MCF 10A (cell line): Measurements from ENCODE around the gene AKAP7. TPM values are rescaled to one million over a fixed set of nuclear protein-coding genes. Genes with fewer than 3 reads are reported as not detected.

Source experiments
- BruUV-seq: library from RNA; stranded (reverse); fragments of 400-500 nt; replicated peaks from 2 replicates; lab custom pipeline; 2021; lab: Mats Ljungman, UMichigan
- CTCF ChIA-PET: fragments of 300-600 bp; sonication (Branson Sonifier 250); formaldehyde crosslinking; extraction: SDS; loops from one replicate; lab custom pipeline; 2021; ENCODE audit warnings: antibody characterized with exemption, inconsistent platforms; lab: Yijun Ruan, JAX
- POLR2A ChIA-PET: fragments of 300-600, 350-650 bp; sonication (Branson Sonifier 250); formaldehyde crosslinking; extraction: SDS; loops from one replicate; lab custom pipeline; 2020; ENCODE audit warnings: antibody characterized with exemption, inconsistent platforms; lab: Yijun Ruan, JAX
- DNase-seq: peaks from one replicate; pipeline ENCODE4 v3.0.0-alpha.2; 2018; ENCODE audit not compliant: unreplicated experiment
- H3K27ac Mint-ChIP-seq: one replicate; pipeline ENCODE4 v1.8.0; 2022; ENCODE audit warnings: mild to moderate bottlenecking, low read depth, mixed read lengths; ENCODE audit not compliant: unreplicated experiment
- H3K27me3 Mint-ChIP-seq: one replicate; pipeline ENCODE4 v1.8.0; 2022; ENCODE audit warnings: mixed read lengths; ENCODE audit not compliant: insufficient read depth, unreplicated experiment
- H3K36me3 Mint-ChIP-seq: one replicate; pipeline ENCODE4 v1.8.0; 2022; ENCODE audit warnings: mild to moderate bottlenecking, moderate library complexity, mixed read lengths; ENCODE audit not compliant: insufficient read depth, unreplicated experiment
- H3K4me1 Mint-ChIP-seq: one replicate; pipeline ENCODE4 v1.8.0; 2022; ENCODE audit warnings: mixed read lengths; ENCODE audit not compliant: insufficient read depth, unreplicated experiment
- H3K4me3 Mint-ChIP-seq: one replicate; pipeline ENCODE4 v1.8.0; 2022; ENCODE audit warnings: mild to moderate bottlenecking, moderate library complexity, mixed read lengths; ENCODE audit not compliant: unreplicated experiment
- H3K9me3 Mint-ChIP-seq: one replicate; pipeline ENCODE4 v1.8.0; 2022; ENCODE audit warnings: mixed read lengths; ENCODE audit not compliant: unreplicated experiment
- CTCF ChIP-seq: fragments of 200-600 bp; IDR thresholded peaks from one replicate; pipeline ENCODE4 v1.8.0; 2022; ENCODE audit warnings: antibody characterized with exemption, mild to moderate bottlenecking; ENCODE audit not compliant: unreplicated experiment
- intact Hi-C: fragments of 100-400 bp; cut with micrococcal nuclease; formaldehyde crosslinking; loops from 2 replicates; pipeline ENCODE4 v1.14.1; 2022
- total RNA-seq: library from RNA; stranded (reverse); gene quantifications from 2 replicates; pipeline ENCODE4 v1.2.3, GENCODE V29; 2022

AKAP7 gene
- total RNA-seq, 1 experiment from 2014 or later: 5.6 TPM

- no peak overlapping the region for H3K27ac Mint-ChIP-seq
- H3K27me3 Mint-ChIP-seq: no peaks in the 10 kb centered on the region
- CTCF ChIA-PET: interaction anchor here (0.6 to 1.2 kb wide), 3 partner anchors 127 to 385 kb away, joined by 3 read pairs; no protein-coding TSS in a partner anchor
- H3K9me3 Mint-ChIP-seq: no peaks in the 10 kb centered on the region
- H3K4me3 Mint-ChIP-seq: no peak overlapping the region
- H3K4me1 Mint-ChIP-seq: no peaks in the 10 kb centered on the region
- no TSS peak for BruUV-seq
- H3K36me3 Mint-ChIP-seq: no peaks in the 10 kb centered on the region
- intact Hi-C loops: no loop called here
- TF ChIP-seq CTCF: no peak
- DNase-seq: no peak
- POLR2A ChIA-PET: no interaction called here
These were observed 71.4 kb downstream of the AKAP7 start for GRCh38 chr6:131206463-131207251.

GRCh38 chr6:131208787-131209186 is 73.5 kb downstream of the AKAP7 start:
- CTCF ChIA-PET: interaction anchor here (0.6 to 2.4 kb wide), 3 partner anchors 10 to 1234 kb away, joined by 3 to 8 read pairs (median 4); no protein-coding TSS in a partner anchor
- intact Hi-C loops: no loop called here
- Mint-ChIP-seq H3K36me3 (no peaks in the 10 kb centered on the region), H3K9me3 (no peaks in the 10 kb centered on the region), H3K27ac (no peak overlapping the region), H3K4me1 (no peaks in the 10 kb centered on the region), H3K4me3 (no peak overlapping the region), H3K27me3 (no peaks in the 10 kb centered on the region)
- POLR2A ChIA-PET: no interaction called here
- BruUV-seq: no TSS peak
- TF ChIP-seq CTCF: no peak
- DNase-seq: no peak

- TF ChIP-seq CTCF: no peak
- no peaks in the 10 kb centered on the region for H3K9me3 Mint-ChIP-seq
- H3K4me1 Mint-ChIP-seq: no peaks in the 10 kb centered on the region
- intact Hi-C loops: no loop called here
- no peak overlapping the region for H3K27ac Mint-ChIP-seq
- BruUV-seq: no TSS peak
- ChIA-PET POLR2A (no interaction called here), CTCF (interaction anchor here (0.9 to 2.4 kb wide), 4 partner anchors 12 to 326 kb away, joined by 3 to 8 read pairs (median 3); no protein-coding TSS in a partner anchor)
- H3K27me3 Mint-ChIP-seq: no peaks in the 10 kb centered on the region
- H3K4me3 Mint-ChIP-seq: no peak overlapping the region
- no peak for DNase-seq
- H3K36me3 Mint-ChIP-seq: no peaks in the 10 kb centered on the region
These were observed 75.2 kb downstream of the AKAP7 start for GRCh38 chr6:131210469-131210868.

GRCh38 chr6:131212024-131212423 is 76.8 kb downstream of the AKAP7 start:
- no peaks in the 10 kb centered on the region for H3K27me3 Mint-ChIP-seq
- BruUV-seq: no TSS peak
- H3K36me3 Mint-ChIP-seq: no peaks in the 10 kb centered on the region
- H3K4me1 Mint-ChIP-seq: no peaks in the 10 kb centered on the region
- CTCF ChIA-PET: no interaction called here
- no peak for TF ChIP-seq CTCF
- H3K4me3 Mint-ChIP-seq: no peak overlapping the region
- H3K27ac Mint-ChIP-seq: no peak overlapping the region
- POLR2A ChIA-PET: no interaction called here
- DNase-seq: peak; percentile 31
- intact Hi-C loops: no loop called here
- no peaks in the 10 kb centered on the region for H3K9me3 Mint-ChIP-seq
